MCF 10A (cell line): ENCODE measurements around the gene PCNX2. TPM values are rescaled to one million over a fixed set of nuclear protein-coding genes. Genes with fewer than 3 reads are reported as not detected.

Experiments
- BruUV-seq: library from RNA; stranded (reverse); fragments of 400-500 nt; replicated peaks from 2 replicates; lab custom pipeline; 2021; lab: Mats Ljungman, UMichigan
- CTCF ChIA-PET: fragments of 300-600 bp; sonication (Branson Sonifier 250); formaldehyde crosslinking; extraction: SDS; loops from one replicate; lab custom pipeline; 2021; ENCODE audit warnings: antibody characterized with exemption, inconsistent platforms; lab: Yijun Ruan, JAX
- POLR2A ChIA-PET: fragments of 300-600, 350-650 bp; sonication (Branson Sonifier 250); formaldehyde crosslinking; extraction: SDS; loops from one replicate; lab custom pipeline; 2020; ENCODE audit warnings: antibody characterized with exemption, inconsistent platforms; lab: Yijun Ruan, JAX
- DNase-seq: peaks from one replicate; pipeline ENCODE4 v3.0.0-alpha.2; 2018; ENCODE audit not compliant: unreplicated experiment
- H3K27ac Mint-ChIP-seq: one replicate; pipeline ENCODE4 v1.8.0; 2022; ENCODE audit warnings: mild to moderate bottlenecking, low read depth, mixed read lengths; ENCODE audit not compliant: unreplicated experiment
- H3K27me3 Mint-ChIP-seq: one replicate; pipeline ENCODE4 v1.8.0; 2022; ENCODE audit warnings: mixed read lengths; ENCODE audit not compliant: insufficient read depth, unreplicated experiment
- H3K36me3 Mint-ChIP-seq: one replicate; pipeline ENCODE4 v1.8.0; 2022; ENCODE audit warnings: mild to moderate bottlenecking, moderate library complexity, mixed read lengths; ENCODE audit not compliant: insufficient read depth, unreplicated experiment
- H3K4me1 Mint-ChIP-seq: one replicate; pipeline ENCODE4 v1.8.0; 2022; ENCODE audit warnings: mixed read lengths; ENCODE audit not compliant: insufficient read depth, unreplicated experiment
- H3K4me3 Mint-ChIP-seq: one replicate; pipeline ENCODE4 v1.8.0; 2022; ENCODE audit warnings: mild to moderate bottlenecking, moderate library complexity, mixed read lengths; ENCODE audit not compliant: unreplicated experiment
- H3K9me3 Mint-ChIP-seq: one replicate; pipeline ENCODE4 v1.8.0; 2022; ENCODE audit warnings: mixed read lengths; ENCODE audit not compliant: unreplicated experiment
- intact Hi-C: fragments of 100-400 bp; cut with micrococcal nuclease; formaldehyde crosslinking; loops from 2 replicates; pipeline ENCODE4 v1.14.1; 2022
- total RNA-seq: library from RNA; stranded (reverse); gene quantifications from 2 replicates; pipeline ENCODE4 v1.2.3, GENCODE V29; 2022
- TF ChIP-seq, protein P1 (sequence below): fragments of 200-600 bp; IDR thresholded peaks from one replicate; pipeline ENCODE4 v1.8.0; 2022; ENCODE audit warnings: antibody characterized with exemption, mild to moderate bottlenecking; ENCODE audit not compliant: unreplicated experiment

The PCNX2 gene
- total RNA-seq, 1 experiment from 2014 or later: 80.5 TPM

DNA sequence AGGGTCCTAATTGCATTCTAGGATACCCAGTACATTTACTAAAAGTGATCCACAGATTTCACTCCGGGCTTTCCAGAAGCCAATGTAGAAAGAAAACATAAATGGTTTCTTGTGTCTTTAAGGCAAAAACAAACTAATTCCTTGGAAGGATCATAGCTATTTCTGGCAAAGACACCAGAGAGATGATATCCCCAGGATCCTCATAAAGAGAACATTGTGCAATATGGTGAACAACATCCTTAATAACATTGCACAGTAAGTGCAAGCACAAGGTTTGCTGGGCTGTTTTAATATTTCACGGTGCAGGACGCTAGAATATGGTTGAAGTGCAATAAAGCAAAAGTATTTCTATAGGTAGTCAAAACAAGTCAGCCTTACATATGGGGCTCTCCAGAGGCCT, 262.2 kb downstream of the PCNX2 start:
- CTCF ChIA-PET: interaction anchor here (0.7 kb wide), 1 partner anchor 65 kb away, joined by 3 read pairs; no protein-coding TSS in a partner anchor
- POLR2A ChIA-PET: interaction anchor here (0.7 to 1.5 kb wide), 4 partner anchors 9 to 666 kb away, joined by 3 to 4 read pairs (median 4); no protein-coding TSS in a partner anchor
- H3K4me3 Mint-ChIP-seq: no peak overlapping the region
- intact Hi-C loops: no loop called here
- H3K4me1 Mint-ChIP-seq: peaks cover 8% of the 10 kb centered on the region
- H3K36me3 Mint-ChIP-seq: no peaks in the 10 kb centered on the region
- DNase-seq: peak; percentile 64
- no TSS peak for BruUV-seq
- H3K9me3 Mint-ChIP-seq: no peaks in the 10 kb centered on the region
- peak overlapping the region; percentile 22 for H3K27ac Mint-ChIP-seq
- TF ChIP-seq, protein P1, sequence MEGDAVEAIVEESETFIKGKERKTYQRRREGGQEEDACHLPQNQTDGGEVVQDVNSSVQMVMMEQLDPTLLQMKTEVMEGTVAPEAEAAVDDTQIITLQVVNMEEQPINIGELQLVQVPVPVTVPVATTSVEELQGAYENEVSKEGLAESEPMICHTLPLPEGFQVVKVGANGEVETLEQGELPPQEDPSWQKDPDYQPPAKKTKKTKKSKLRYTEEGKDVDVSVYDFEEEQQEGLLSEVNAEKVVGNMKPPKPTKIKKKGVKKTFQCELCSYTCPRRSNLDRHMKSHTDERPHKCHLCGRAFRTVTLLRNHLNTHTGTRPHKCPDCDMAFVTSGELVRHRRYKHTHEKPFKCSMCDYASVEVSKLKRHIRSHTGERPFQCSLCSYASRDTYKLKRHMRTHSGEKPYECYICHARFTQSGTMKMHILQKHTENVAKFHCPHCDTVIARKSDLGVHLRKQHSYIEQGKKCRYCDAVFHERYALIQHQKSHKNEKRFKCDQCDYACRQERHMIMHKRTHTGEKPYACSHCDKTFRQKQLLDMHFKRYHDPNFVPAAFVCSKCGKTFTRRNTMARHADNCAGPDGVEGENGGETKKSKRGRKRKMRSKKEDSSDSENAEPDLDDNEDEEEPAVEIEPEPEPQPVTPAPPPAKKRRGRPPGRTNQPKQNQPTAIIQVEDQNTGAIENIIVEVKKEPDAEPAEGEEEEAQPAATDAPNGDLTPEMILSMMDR: no peak
- no peaks in the 10 kb centered on the region for H3K27me3 Mint-ChIP-seq

DNA sequence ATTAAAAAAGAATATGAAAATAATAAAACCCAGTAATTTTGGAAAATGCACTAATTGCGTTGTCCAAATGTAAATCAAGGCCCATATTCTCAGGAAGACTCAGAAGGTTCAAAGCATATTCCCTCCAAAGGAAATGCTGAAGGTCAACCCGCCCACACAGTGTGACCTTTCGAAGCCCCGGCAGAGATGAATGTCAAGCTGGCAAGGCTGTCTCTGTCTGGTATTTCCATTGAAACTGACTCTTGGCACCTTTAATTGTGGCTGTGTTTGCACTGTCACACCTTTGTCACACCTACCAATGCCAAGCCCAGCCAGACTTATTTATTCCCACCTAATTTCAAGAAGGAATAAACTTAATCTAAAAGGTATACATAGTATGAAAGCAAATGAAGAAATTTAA, 262.6 kb downstream of the PCNX2 start:
- ChIA-PET POLR2A (interaction anchor here (1.2 to 1.5 kb wide), 3 partner anchors 9 to 58 kb away, joined by 3 to 4 read pairs (median 4); no protein-coding TSS in a partner anchor), CTCF (interaction anchor here (0.7 kb wide), 1 partner anchor 65 kb away, joined by 3 read pairs; no protein-coding TSS in a partner anchor)
- TF ChIP-seq, protein P1: no peak
- H3K9me3 Mint-ChIP-seq: no peaks in the 10 kb centered on the region
- BruUV-seq: no TSS peak
- H3K4me3 Mint-ChIP-seq: no peak overlapping the region
- H3K27me3 Mint-ChIP-seq: no peaks in the 10 kb centered on the region
- DNase-seq: no peak
- intact Hi-C loops: no loop called here
- no peak overlapping the region for H3K27ac Mint-ChIP-seq
- no peaks in the 10 kb centered on the region for H3K36me3 Mint-ChIP-seq
- peaks cover 8% of the 10 kb centered on the region for H3K4me1 Mint-ChIP-seq

DNA sequence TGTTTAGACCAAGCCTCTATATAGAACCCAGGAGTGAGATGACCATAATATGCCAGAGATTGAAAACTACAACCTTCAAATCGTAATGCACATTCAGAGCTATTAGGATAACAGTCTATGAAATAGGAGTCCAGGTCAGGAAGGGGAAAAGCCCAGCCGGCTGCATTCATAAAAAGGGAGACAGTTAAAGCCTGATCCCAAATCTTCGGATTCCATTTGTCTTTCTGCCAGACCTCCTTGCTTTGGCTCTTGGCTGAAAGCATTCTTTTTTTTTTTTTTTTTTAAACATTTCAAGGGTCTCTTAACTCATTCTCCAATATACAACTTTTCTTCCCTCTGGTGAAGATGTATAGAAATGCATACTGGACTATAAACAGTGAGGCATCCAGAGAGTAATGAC, 264.0 kb downstream of the PCNX2 start:
- ChIA-PET POLR2A (interaction anchor here (1.2 kb wide), 1 partner anchor 14 kb away, joined by 3 read pairs; no protein-coding TSS in a partner anchor), CTCF (no interaction called here)
- TF ChIP-seq, protein P1: no peak
- H3K36me3 Mint-ChIP-seq: no peaks in the 10 kb centered on the region
- no TSS peak for BruUV-seq
- H3K4me1 Mint-ChIP-seq: peaks cover 8% of the 10 kb centered on the region
- no peak overlapping the region for H3K4me3 Mint-ChIP-seq
- H3K9me3 Mint-ChIP-seq: no peaks in the 10 kb centered on the region
- H3K27me3 Mint-ChIP-seq: no peaks in the 10 kb centered on the region
- H3K27ac Mint-ChIP-seq: no peak overlapping the region
- no peak for DNase-seq
- intact Hi-C loops: no loop called here

DNA sequence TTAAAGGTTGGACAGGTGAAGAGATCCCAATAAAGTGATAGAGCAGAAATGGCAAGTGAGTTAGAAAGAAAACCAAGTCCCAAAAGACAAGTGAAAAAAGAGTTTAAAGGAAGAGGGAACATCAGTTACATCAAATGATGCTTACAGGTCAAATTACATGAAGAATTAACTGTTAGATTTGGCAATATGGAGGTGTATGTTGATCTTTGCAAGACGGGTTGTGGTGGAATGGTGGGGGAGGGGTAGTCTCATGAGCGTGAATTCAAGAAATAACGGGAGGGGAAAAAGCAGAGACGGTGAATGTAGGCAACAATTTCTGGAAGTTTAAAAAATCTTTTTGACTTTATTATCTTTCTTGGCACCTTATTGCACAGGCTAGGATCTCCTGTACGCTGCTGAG, 268.5 kb downstream of the PCNX2 start:
- H3K36me3 Mint-ChIP-seq: peaks cover 7% of the 10 kb centered on the region
- H3K27ac Mint-ChIP-seq: no peak overlapping the region
- CTCF ChIA-PET: interaction anchor here (1.1 kb wide), 1 partner anchor 9 kb away, joined by 3 read pairs; no protein-coding TSS in a partner anchor
- no peaks in the 10 kb centered on the region for H3K4me1 Mint-ChIP-seq
- POLR2A ChIA-PET: interaction anchor here (1.2 kb wide), 1 partner anchor 19 kb away, joined by 4 read pairs; no protein-coding TSS in a partner anchor
- intact Hi-C loops: no loop called here
- H3K4me3 Mint-ChIP-seq: no peak overlapping the region
- no TSS peak for BruUV-seq
- TF ChIP-seq, protein P1: no peak
- no peaks in the 10 kb centered on the region for H3K27me3 Mint-ChIP-seq
- no peak for DNase-seq
- no peaks in the 10 kb centered on the region for H3K9me3 Mint-ChIP-seq
